ENCODE data around the gene EIF3D. TPM values are rescaled to one million over a fixed set of nuclear protein-coding genes. Genes with fewer than 3 reads are reported as not detected.
A peak's percentile ranks its signal among the peaks of the same experiment; 100 is the strongest.

Gene EIF3D
- total RNA-seq, 6 experiments from 2014 or later, result 163 to 177 (median 172) TPM

GRCh38 chr22:36512333-36512732, 16.6 kb downstream of the EIF3D start:
- no peak overlapping the region for H3K27ac Mint-ChIP-seq
- no peak for TF ChIP-seq CTCF (IDR thresholded peaks at IDR 0.05)
- peaks cover 4% of the 10 kb centered on the region for H3K4me1 Mint-ChIP-seq (ENCODE audit: low read depth)
- peaks cover 47% of the 10 kb centered on the region for H3K36me3 Mint-ChIP-seq (ENCODE audit: low read depth)
- H3K27me3 Mint-ChIP-seq (ENCODE audit: insufficient read depth), result peaks cover 2% of the 10 kb centered on the region
- H3K9me3 Mint-ChIP-seq, result no peaks in the 10 kb centered on the region
- no peak overlapping the region for H3K4me3 Mint-ChIP-seq
- no peak for DNase-seq

GRCh38 chr22:36510966-36511881, 17.7 kb downstream of the EIF3D start:
- peak; percentile 75 for TF ChIP-seq CTCF (IDR thresholded peaks at IDR 0.05)
- H3K4me3 Mint-ChIP-seq, result no peak overlapping the region
- 0 out of 2 replicates have a peak overlapping the region, but pooled peaks have one; percentile 3 for H3K27ac Mint-ChIP-seq
- H3K9me3 Mint-ChIP-seq, result no peaks in the 10 kb centered on the region
- DNase-seq, result peak; percentile 23
- peaks cover 6% of the 10 kb centered on the region for H3K4me1 Mint-ChIP-seq (ENCODE audit: low read depth)
- H3K27me3 Mint-ChIP-seq (ENCODE audit: insufficient read depth), result peaks cover 2% of the 10 kb centered on the region
- peaks cover 38% of the 10 kb centered on the region for H3K36me3 Mint-ChIP-seq (ENCODE audit: low read depth)

- no peak for TF ChIP-seq CTCF (IDR thresholded peaks at IDR 0.05)
- Mint-ChIP-seq H3K9me3 (no peaks in the 10 kb centered on the region), H3K4me3 (no peak overlapping the region), H3K36me3 (ENCODE audit: low read depth) (peaks cover 30% of the 10 kb centered on the region), H3K4me1 (ENCODE audit: low read depth) (peaks cover 6% of the 10 kb centered on the region), H3K27me3 (ENCODE audit: insufficient read depth) (peaks cover 2% of the 10 kb centered on the region), H3K27ac (no peak overlapping the region)
- no peak for DNase-seq
Observed at GRCh38 chr22:36510384-36510783, 18.6 kb downstream of the EIF3D start.

GRCh38 chr22:36507518-36508010, 21.4 kb downstream of the EIF3D start:
- Mint-ChIP-seq H3K4me1 (ENCODE audit: low read depth) (peaks cover 6% of the 10 kb centered on the region), H3K27ac (no peak overlapping the region; the same call in 1 of the 2 replicates), H3K36me3 (ENCODE audit: low read depth) (peaks cover 13% of the 10 kb centered on the region), H3K27me3 (ENCODE audit: insufficient read depth) (peaks cover 2% of the 10 kb centered on the region), H3K9me3 (no peaks in the 10 kb centered on the region), H3K4me3 (no peak overlapping the region)
- TF ChIP-seq CTCF (IDR thresholded peaks at IDR 0.05), result no peak
- no peak for DNase-seq

GRCh38 chr22:36506637-36507517, 22.1 kb downstream of the EIF3D start, which contains the start of gene FOXRED2:
FOXRED2 (minus strand) TSS chr22:36507040; CDS start chr22:36506422, 618 bp downstream.
- Mint-ChIP-seq H3K27ac (no peak within 1 kb of the TSS; the same call in 1 of the 2 replicates), H3K4me1 (ENCODE audit: low read depth) (peaks cover 6% of the 10 kb centered on the region), H3K9me3 (no peaks in the 10 kb centered on the region), H3K27me3 (ENCODE audit: insufficient read depth) (peaks cover 2% of the 10 kb centered on the region), H3K36me3 (ENCODE audit: low read depth) (peaks cover 6% of the 10 kb centered on the region), H3K4me3 (0 out of 2 replicates have a peak within 1 kb of the TSS, but pooled peaks have one; percentile 13)
- no peak for TF ChIP-seq CTCF (IDR thresholded peaks at IDR 0.05)
- no peak for DNase-seq
